Measurements from ENCODE around the gene NAV1. TPM values are rescaled to one million over a fixed set of nuclear protein-coding genes. Genes with fewer than 3 reads are reported as not detected.

Gene NAV1
- total RNA-seq, 1 donor from 2014 or later: 34.1 TPM

DNA sequence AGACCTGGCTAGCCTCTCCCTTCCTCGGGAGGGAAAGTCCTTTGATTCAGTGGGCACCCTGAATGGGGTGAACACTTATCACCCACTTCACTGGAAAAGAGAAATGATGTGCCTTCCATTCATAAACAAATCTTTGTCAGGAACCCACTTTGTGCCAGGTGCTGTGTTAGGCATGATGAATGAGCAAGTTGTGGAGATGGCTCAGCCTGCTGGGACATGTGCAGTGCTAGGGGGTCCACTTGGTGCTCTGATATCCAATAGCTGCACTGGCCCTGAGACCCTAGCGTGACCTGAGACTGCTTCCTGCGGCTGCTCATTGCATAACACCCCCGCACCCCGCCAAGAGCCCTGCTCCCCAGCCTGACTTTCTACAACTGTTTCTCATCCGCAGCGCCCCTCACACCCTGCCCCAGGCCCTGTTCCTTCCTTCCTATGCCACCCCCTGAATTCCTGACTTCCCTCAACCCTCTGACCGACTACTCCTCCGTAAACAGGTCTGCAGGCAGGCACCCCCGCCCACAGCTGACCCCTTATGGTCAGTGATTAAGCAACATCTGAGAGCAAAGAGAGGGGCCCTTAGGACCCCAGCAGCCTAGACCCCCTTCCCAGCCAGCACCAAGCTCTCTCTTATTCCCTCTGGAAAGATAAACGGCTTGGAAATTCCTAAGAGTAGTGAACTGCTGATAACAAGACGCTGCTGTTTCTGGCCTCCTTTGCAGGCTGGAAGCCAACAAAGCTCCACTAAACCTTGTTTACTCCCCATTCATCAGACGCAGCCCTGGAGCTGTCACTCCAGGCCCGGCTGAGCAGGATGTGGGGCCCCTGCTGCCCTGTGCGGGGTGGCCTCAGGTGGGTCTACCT, 44.9 kb upstream of the NAV1 start:
- peak; percentile 14 for ATAC-seq
- TF ChIP-seq, protein P1, sequence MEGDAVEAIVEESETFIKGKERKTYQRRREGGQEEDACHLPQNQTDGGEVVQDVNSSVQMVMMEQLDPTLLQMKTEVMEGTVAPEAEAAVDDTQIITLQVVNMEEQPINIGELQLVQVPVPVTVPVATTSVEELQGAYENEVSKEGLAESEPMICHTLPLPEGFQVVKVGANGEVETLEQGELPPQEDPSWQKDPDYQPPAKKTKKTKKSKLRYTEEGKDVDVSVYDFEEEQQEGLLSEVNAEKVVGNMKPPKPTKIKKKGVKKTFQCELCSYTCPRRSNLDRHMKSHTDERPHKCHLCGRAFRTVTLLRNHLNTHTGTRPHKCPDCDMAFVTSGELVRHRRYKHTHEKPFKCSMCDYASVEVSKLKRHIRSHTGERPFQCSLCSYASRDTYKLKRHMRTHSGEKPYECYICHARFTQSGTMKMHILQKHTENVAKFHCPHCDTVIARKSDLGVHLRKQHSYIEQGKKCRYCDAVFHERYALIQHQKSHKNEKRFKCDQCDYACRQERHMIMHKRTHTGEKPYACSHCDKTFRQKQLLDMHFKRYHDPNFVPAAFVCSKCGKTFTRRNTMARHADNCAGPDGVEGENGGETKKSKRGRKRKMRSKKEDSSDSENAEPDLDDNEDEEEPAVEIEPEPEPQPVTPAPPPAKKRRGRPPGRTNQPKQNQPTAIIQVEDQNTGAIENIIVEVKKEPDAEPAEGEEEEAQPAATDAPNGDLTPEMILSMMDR (IDR thresholded peaks at IDR 0.05): no peak
- Histone ChIP-seq H3K9me3 (no peaks in the 10 kb centered on the region), H3K36me3 (peaks cover 31% of the 10 kb centered on the region), H3K4me3 (no peak overlapping the region), H3K27ac (peak overlapping the region; percentile 68), H3K27me3 (no peaks in the 10 kb centered on the region), H3K4me1 (peaks cover 81% of the 10 kb centered on the region)
- DNase-seq: no peak
- intact Hi-C loops (cut with DNase I): no loop called here

DNA sequence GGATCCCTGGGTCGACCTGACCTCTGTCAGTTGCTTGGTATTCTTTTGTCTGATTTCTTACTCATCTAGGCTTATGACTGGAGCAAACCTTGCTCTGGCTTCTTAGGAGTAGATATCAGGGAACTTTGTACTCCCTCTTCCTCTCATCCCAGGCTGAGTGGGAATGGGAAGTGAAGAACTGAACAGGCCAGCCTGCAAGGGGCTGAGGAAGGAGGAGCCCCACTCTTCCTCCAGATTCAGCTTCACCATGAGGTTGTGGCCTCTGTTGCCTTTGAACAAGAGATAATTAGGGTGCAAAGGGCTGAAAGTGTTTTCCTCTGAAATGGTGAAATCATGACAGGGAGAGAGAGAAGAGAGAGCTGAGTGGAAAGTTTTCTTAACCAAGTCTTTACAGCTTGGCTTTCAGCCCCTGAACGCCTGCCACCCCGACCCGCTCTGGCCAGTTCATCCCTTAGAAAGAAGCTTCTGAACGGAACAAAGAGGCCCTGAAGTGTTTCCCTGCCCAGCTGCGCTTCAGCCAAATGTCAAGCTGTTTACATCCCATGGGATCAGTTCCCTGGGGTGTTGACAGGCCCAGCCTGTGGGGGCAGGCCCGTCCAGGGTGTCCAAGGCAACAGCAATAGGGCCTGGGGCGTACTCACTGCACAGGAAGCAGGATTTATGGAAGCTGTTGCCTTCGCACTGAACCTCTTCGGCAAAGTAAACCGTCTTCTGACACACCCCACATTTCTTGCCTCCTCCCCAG, 43.2 kb upstream of the NAV1 start:
- intact Hi-C loops (cut with DNase I): no loop called here
- Histone ChIP-seq H3K9me3 (no peaks in the 10 kb centered on the region), H3K4me1 (peaks cover 81% of the 10 kb centered on the region), H3K27me3 (no peaks in the 10 kb centered on the region), H3K27ac (peak overlapping the region; percentile 79), H3K4me3 (no peak overlapping the region), H3K36me3 (peaks cover 21% of the 10 kb centered on the region)
- peak; percentile 69 for DNase-seq
- TF ChIP-seq, protein P1 (IDR thresholded peaks at IDR 0.05): no peak
- peak; percentile 66 for ATAC-seq

DNA sequence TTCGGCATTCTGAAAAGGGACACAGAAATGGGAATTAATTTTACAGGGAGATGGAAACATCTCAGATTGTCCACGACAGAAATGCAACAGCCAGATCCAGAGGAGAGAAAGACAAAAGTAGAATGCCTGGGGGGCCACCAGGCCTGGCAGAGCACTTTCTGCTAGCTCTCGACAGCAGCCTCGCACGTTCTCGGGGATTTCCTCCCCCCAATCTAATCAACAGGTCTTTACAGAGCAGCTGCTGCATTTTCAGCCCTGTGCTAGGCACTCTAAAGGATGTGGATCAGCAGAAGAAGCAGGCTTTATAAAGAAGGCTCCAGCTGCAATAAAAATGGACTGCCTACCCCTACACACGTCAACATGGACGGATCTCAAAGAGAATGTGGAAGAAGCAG, 42.6 kb upstream of the NAV1 start:
- H3K4me1 ChIP-seq: peaks cover 81% of the 10 kb centered on the region
- peak overlapping the region; percentile 79 for H3K27ac ChIP-seq
- no peaks in the 10 kb centered on the region for H3K9me3 ChIP-seq
- intact Hi-C loops (cut with DNase I): no loop called here
- no peaks in the 10 kb centered on the region for H3K27me3 ChIP-seq
- H3K36me3 ChIP-seq: peaks cover 21% of the 10 kb centered on the region
- DNase-seq: no peak
- no peak for ATAC-seq
- TF ChIP-seq, protein P1 (IDR thresholded peaks at IDR 0.05): no peak
- no peak overlapping the region for H3K4me3 ChIP-seq

DNA sequence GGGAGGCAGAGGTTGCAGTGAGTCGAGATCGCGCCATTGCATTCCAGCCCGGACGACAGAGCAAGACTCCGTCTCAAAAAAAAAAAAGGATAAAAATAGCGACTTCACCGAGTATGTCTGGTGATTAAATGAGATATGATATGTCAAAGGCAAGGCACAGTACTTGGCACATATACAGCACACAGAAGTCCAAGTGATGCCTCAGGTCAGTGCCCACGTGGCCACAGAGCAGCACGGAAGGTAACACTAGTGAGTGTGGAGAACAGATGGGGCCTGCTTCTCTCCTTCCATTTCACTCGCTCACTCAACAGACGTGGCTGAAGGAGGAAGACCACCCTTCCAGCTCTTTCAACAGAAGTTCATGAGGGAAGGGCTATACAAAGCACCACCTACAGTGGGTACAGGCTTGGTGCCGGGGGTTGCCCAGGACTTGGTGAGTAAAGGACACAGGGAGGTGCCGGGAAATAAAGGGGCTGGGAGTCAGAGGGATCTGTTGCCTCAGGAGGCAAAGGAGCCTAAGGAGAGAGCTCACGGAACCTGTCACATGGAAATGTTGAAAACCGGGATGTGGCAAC, 40.9 kb upstream of the NAV1 start:
- intact Hi-C loops (cut with DNase I): no loop called here
- Histone ChIP-seq H3K27me3 (no peaks in the 10 kb centered on the region), H3K4me1 (peaks cover 86% of the 10 kb centered on the region), H3K36me3 (peaks cover 18% of the 10 kb centered on the region), H3K9me3 (no peaks in the 10 kb centered on the region), H3K4me3 (no peak overlapping the region), H3K27ac (peak overlapping the region; percentile 24)
- ATAC-seq: no peak
- no peak for DNase-seq
- TF ChIP-seq, protein P1 (IDR thresholded peaks at IDR 0.05): no peak

DNA sequence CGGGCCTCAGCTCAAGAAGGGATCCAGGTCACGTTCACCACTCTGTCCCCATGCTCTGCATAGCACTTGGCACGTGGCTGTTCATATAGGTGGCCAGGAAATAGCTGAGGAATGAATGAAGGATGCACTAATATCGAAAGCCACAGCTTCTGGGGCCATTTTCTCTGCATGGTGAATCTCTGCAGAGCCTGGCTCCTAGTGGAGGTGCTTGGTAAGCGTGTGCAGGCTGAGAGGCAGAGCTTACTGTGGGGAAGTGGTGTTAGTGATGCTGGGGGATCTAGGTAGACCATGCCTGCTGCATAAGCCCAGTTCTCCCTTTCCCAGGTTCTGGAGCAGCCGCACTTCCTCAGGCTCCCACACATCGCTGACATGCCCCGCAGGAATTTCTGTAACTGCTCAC, 40.3 kb upstream of the NAV1 start:
- Histone ChIP-seq H3K4me1 (peaks cover 82% of the 10 kb centered on the region), H3K27ac (peak overlapping the region; percentile 28), H3K9me3 (no peaks in the 10 kb centered on the region), H3K36me3 (peaks cover 16% of the 10 kb centered on the region), H3K27me3 (no peaks in the 10 kb centered on the region), H3K4me3 (no peak overlapping the region)
- TF ChIP-seq, protein P1 (IDR thresholded peaks at IDR 0.05): no peak
- intact Hi-C loops (cut with DNase I): no loop called here
- no peak for ATAC-seq
- no peak for DNase-seq

Data from upper lobe of right lung (tissue), 1 donor.